Right lobe of liver (tissue), 4 donors: ENCODE results near the gene PGAP2.

ENCODE experiments used
- CTCF ChIP-seq, 4 donors: fragments of 200-600 bp in 3 of 4; fragments of 450-650 bp in 1 of 4; IDR thresholded peaks; one replicate each; pipeline versions ENCODE4 v1.5.1 to v1.8.0; 2016 to 2022; ENCODE audit warnings: antibody characterized with exemption in 4 of 4, mild to moderate bottlenecking in 2 of 4
- POLR2A ChIP-seq: fragments of 450-650 bp; IDR thresholded peaks from one replicate; pipeline ENCODE4 v1.6.1; 2017; ENCODE audit warnings: antibody characterized with exemption, mild to moderate bottlenecking
- donor health status: DM: no; HTN: no; CAD: no.
- donor health status: DM: no; HTN: no; CAD: no.
- donor health status: DM: no; HTN: yes; CAD: no.

- TF ChIP-seq CTCF (IDR thresholded peaks at IDR 0.05) = no peak
- TF ChIP-seq POLR2A = no peak
These were observed 25.4 kb upstream of the PGAP2 start for GRCh38 chr11:3782963-3783362.
